Choroid plexus epithelial cell (primary cell): Measurements from ENCODE around the gene ZNF205.
"Not testable (repeated sequence)": the region's sequence is repeated elsewhere in the genome, so short reads cannot be mapped to it uniquely, and the experiment has no call there.

ENCODE experiments used
- DNase-seq: peaks from one replicate; pipeline ENCODE4 v3.0.0-alpha.2; 2010; ENCODE audit warnings: low read depth
- H3K4me3 ChIP-seq: 2 replicates; pipeline ENCODE4 v1.5.1; 2011; ENCODE audit warnings: low read depth, mild to moderate bottlenecking, control low read depth, low read length, moderate library complexity
- TF ChIP-seq, protein P1 (sequence below): conservative IDR thresholded peaks from 2 replicates; pipeline ENCODE4 v1.5.1; 2011; ENCODE audit warnings: low read depth, mild to moderate bottlenecking, control low read depth, inconsistent platforms, low read length, moderate library complexity

ZNF205 gene

DNA sequence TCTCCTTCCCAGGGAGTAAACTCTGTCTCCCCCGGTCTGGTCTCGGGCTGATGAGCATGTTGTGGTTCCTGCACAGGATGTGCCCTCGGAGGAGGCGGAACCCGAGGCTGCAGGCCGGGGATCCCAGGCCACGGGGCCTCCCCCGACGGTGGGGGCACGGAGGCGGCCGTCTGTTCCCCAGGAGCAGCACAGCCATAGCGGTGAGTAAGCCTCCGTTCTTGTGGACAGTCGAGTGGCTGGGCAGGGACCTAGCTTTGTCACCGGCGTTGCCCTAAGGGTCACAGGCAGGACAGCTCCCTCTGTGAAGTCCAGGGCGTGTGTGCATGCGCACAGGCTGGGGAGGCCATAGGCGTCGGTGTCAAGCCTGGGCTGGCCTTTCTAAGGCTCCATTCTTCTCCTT lies 26.0 kb downstream of the ZNF205 start:
- TF ChIP-seq, protein P1, sequence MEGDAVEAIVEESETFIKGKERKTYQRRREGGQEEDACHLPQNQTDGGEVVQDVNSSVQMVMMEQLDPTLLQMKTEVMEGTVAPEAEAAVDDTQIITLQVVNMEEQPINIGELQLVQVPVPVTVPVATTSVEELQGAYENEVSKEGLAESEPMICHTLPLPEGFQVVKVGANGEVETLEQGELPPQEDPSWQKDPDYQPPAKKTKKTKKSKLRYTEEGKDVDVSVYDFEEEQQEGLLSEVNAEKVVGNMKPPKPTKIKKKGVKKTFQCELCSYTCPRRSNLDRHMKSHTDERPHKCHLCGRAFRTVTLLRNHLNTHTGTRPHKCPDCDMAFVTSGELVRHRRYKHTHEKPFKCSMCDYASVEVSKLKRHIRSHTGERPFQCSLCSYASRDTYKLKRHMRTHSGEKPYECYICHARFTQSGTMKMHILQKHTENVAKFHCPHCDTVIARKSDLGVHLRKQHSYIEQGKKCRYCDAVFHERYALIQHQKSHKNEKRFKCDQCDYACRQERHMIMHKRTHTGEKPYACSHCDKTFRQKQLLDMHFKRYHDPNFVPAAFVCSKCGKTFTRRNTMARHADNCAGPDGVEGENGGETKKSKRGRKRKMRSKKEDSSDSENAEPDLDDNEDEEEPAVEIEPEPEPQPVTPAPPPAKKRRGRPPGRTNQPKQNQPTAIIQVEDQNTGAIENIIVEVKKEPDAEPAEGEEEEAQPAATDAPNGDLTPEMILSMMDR: no peak
- no peak overlapping the region for H3K4me3 ChIP-seq
- no peak for DNase-seq

- TF ChIP-seq, protein P1: no peak
- H3K4me3 ChIP-seq: no peak overlapping the region
These were observed 26.5 kb downstream of the ZNF205 start for GRCh38 chr16:3138823-3139426.

DNA sequence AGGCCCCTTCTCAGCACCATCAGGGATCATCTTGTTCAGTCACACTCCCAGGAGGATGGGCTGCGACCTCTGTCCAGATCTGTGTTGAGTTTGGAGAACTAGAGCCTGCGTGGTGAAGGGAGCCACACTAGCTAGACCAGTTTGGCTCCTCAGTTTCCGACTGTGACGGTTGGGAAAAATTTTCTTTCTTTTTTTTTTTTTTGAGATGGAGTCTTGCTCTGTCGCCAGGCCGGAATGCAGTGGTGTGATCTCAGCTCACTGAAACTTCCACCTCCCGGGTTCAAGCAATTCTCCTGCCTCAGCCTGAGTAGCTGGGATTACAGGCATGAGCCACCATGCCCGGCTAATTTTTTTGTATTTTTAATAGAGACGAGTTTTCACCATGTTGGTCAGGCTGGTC lies 27.2 kb downstream of the ZNF205 start:
- not testable (repeated sequence) for DNase-seq, H3K4me3 ChIP-seq

More at GRCh38 chr16:3138823-3139426, 26.5 kb downstream of the ZNF205 start:
- no peak for DNase-seq

- TF ChIP-seq, protein P1: no peak
- H3K4me3 ChIP-seq: no peak overlapping the region
- no peak for DNase-seq
These were observed 28.4 kb downstream of the ZNF205 start for GRCh38 chr16:3140603-3141427.

GRCh38 chr16:3141781-3142311 lies 29.5 kb downstream of the ZNF205 start:
- TF ChIP-seq, protein P1: no peak
- H3K4me3 ChIP-seq: no peak overlapping the region
- no peak for DNase-seq

GRCh38 chr16:3142327-3142726 lies 29.9 kb downstream of the ZNF205 start:
- TF ChIP-seq, protein P1: no peak
- DNase-seq: no peak
- no peak overlapping the region for H3K4me3 ChIP-seq

- DNase-seq: no peak
- TF ChIP-seq, protein P1: no peak
- no peak overlapping the region for H3K4me3 ChIP-seq
These were observed 30.4 kb downstream of the ZNF205 start for GRCh38 chr16:3142770-3143169.
